Mucosa of rectum (tissue), 2 donors: ENCODE data around the gene TGFB1I1.
A peak's percentile ranks its signal among the peaks of the same experiment; 100 is the strongest.

Experiments used
- H3K27ac ChIP-seq, 2 donors: one replicate each; pipeline ENCODE4 v1.7.0; 2013; ENCODE audit warnings: inconsistent platforms in 2 of 2, low read depth in 2 of 2, low read length in 2 of 2
- H3K27me3 ChIP-seq, 2 donors: one replicate each; pipeline ENCODE4 v1.7.0; 2013; ENCODE audit warnings: low read length in 2 of 2; ENCODE audit not compliant: control insufficient read depth in 2 of 2, insufficient read depth in 2 of 2
- H3K36me3 ChIP-seq, 2 donors: one replicate each; pipeline ENCODE4 v1.7.0; 2013; ENCODE audit warnings: low read length in 2 of 2; ENCODE audit not compliant: control insufficient read depth in 2 of 2, insufficient read depth in 2 of 2
- H3K4me1 ChIP-seq, 2 donors: one replicate each; pipeline ENCODE4 v1.7.0; 2013; ENCODE audit warnings: low read length in 2 of 2, mild to moderate bottlenecking in 1 of 2; ENCODE audit not compliant: control insufficient read depth in 2 of 2, insufficient read depth in 2 of 2
- H3K4me3 ChIP-seq, 2 donors: one replicate each; pipeline ENCODE4 v1.7.0; 2013; ENCODE audit warnings: low read length in 2 of 2
- H3K9ac ChIP-seq, 2 donors: one replicate each; pipeline ENCODE4 v1.7.0; 2013; ENCODE audit warnings: low read length in 2 of 2, low read depth in 1 of 2, mild to moderate bottlenecking in 1 of 2
- H3K9me3 ChIP-seq, 2 donors: one replicate each; pipeline ENCODE4 v1.7.0; 2013; ENCODE audit warnings: low read length in 2 of 2; ENCODE audit not compliant: control insufficient read depth in 2 of 2
- donor health status: healthy.
- donor health status: Normal muscosa, but diverticular disease.

TGFB1I1 gene

GRCh38 chr16:31470615-31471014 is 1.3 kb upstream of the TGFB1I1 start:
- Histone ChIP-seq H3K27me3 (no peaks in the 10 kb centered on the region), H3K9ac (peak overlapping the region in 1 of 2 donors; percentile 65), H3K4me3 (no peak overlapping the region), H3K4me1 (peaks cover 11 to 13% of the 10 kb centered on the region in 2 donors), H3K27ac (peak overlapping the region in 1 of 2 donors; percentile 84), H3K36me3 (peaks cover 0 to 6% of the 10 kb centered on the region in 2 donors), H3K9me3 (no peaks in the 10 kb centered on the region)

GRCh38 chr16:31471241-31471874 is 594 bp upstream of the TGFB1I1 start:
- Histone ChIP-seq H3K36me3 (peaks cover 0 to 3% of the 10 kb centered on the region in 2 donors), H3K4me1 (peaks cover 13 to 19% of the 10 kb centered on the region in 2 donors), H3K4me3 (peak overlapping the region; percentile 50 to 67), H3K9ac (peak overlapping the region; percentile 48 to 65), H3K27me3 (no peaks in the 10 kb centered on the region), H3K9me3 (no peaks in the 10 kb centered on the region), H3K27ac (peak overlapping the region; percentile 84 to 85)

- H3K4me3 ChIP-seq, result peak overlapping the region; percentile 65 to 72
- H3K27ac ChIP-seq, result peak overlapping the region; percentile 84 to 85
- no peaks in the 10 kb centered on the region for H3K9me3 ChIP-seq
- H3K27me3 ChIP-seq, result no peaks in the 10 kb centered on the region
- peak overlapping the region; percentile 72 to 73 for H3K9ac ChIP-seq
- peaks cover 21 to 24% of the 10 kb centered on the region in 2 donors for H3K4me1 ChIP-seq
- no peaks in the 10 kb centered on the region for H3K36me3 ChIP-seq
Measured at GRCh38 chr16:31472709-31473203, 804 bp downstream of the TGFB1I1 start.

- Histone ChIP-seq H3K36me3 (no peaks in the 10 kb centered on the region), H3K27me3 (no peaks in the 10 kb centered on the region), H3K27ac (no peak overlapping the region), H3K9me3 (no peaks in the 10 kb centered on the region), H3K9ac (no peak overlapping the region), H3K4me3 (peak overlapping the region in 1 of 2 donors; percentile 20), H3K4me1 (peaks cover 23 to 28% of the 10 kb centered on the region in 2 donors)
Measured at GRCh38 chr16:31473264-31473984, 1.5 kb downstream of the TGFB1I1 start.

GRCh38 chr16:31474173-31474714 is 2.3 kb downstream of the TGFB1I1 start:
- no peaks in the 10 kb centered on the region for H3K9me3 ChIP-seq
- H3K27me3 ChIP-seq, result no peaks in the 10 kb centered on the region
- H3K36me3 ChIP-seq, result no peaks in the 10 kb centered on the region
- no peak overlapping the region for H3K9ac ChIP-seq
- H3K4me3 ChIP-seq, result no peak overlapping the region
- H3K27ac ChIP-seq, result no peak overlapping the region
- H3K4me1 ChIP-seq, result peaks cover 23 to 28% of the 10 kb centered on the region in 2 donors

GRCh38 chr16:31474773-31475738 is 3.1 kb downstream of the TGFB1I1 start:
- Histone ChIP-seq H3K4me3 (no peak overlapping the region), H3K9me3 (no peaks in the 10 kb centered on the region), H3K9ac (no peak overlapping the region), H3K4me1 (peaks cover 23 to 28% of the 10 kb centered on the region in 2 donors), H3K27me3 (no peaks in the 10 kb centered on the region), H3K36me3 (no peaks in the 10 kb centered on the region), H3K27ac (no peak overlapping the region)

- peaks cover 28 to 32% of the 10 kb centered on the region in 2 donors for H3K4me1 ChIP-seq
- H3K36me3 ChIP-seq, result no peaks in the 10 kb centered on the region
- no peak overlapping the region for H3K9ac ChIP-seq
- peak overlapping the region; percentile 90 to 98 for H3K27ac ChIP-seq
- H3K9me3 ChIP-seq, result no peaks in the 10 kb centered on the region
- peak overlapping the region; percentile 69 to 71 for H3K4me3 ChIP-seq
- no peaks in the 10 kb centered on the region for H3K27me3 ChIP-seq
Measured at GRCh38 chr16:31475946-31476302, 4.0 kb downstream of the TGFB1I1 start.

GRCh38 chr16:31476303-31477219 is 4.6 kb downstream of the TGFB1I1 start:
- peak overlapping the region; percentile 87 to 92 for H3K9ac ChIP-seq
- no peaks in the 10 kb centered on the region for H3K36me3 ChIP-seq
- H3K4me3 ChIP-seq, result peak overlapping the region; percentile 71
- peaks cover 25 to 26% of the 10 kb centered on the region in 2 donors for H3K4me1 ChIP-seq
- H3K9me3 ChIP-seq, result no peaks in the 10 kb centered on the region
- no peaks in the 10 kb centered on the region for H3K27me3 ChIP-seq
- H3K27ac ChIP-seq, result peak overlapping the region; percentile 98
